GM21825 (cell line): ENCODE results near the gene SLC29A3.

Experiments used
- ATAC-seq: cut with Tn5 transposase; IDR thresholded peaks from one replicate; pipeline ENCODE4 v1.9.1; 2021; ENCODE audit warnings: mild to moderate bottlenecking, moderate library complexity; ENCODE audit not compliant: unreplicated experiment

Gene SLC29A3

GRCh38 chr10:71390461-71390835 is 71.4 kb downstream of the SLC29A3 start:
- no peak for ATAC-seq

GRCh38 chr10:71390921-71391690 is 72.0 kb downstream of the SLC29A3 start:
- ATAC-seq, result no peak

GRCh38 chr10:71391701-71392100 is 72.6 kb downstream of the SLC29A3 start:
- no peak for ATAC-seq

GRCh38 chr10:71392292-71392691 is 73.2 kb downstream of the SLC29A3 start:
- ATAC-seq, result no peak

- no peak for ATAC-seq
These were observed 74.0 kb downstream of the SLC29A3 start for GRCh38 chr10:71392791-71393781.

GRCh38 chr10:71393841-71394475 is 74.9 kb downstream of the SLC29A3 start:
- ATAC-seq, result no peak

- ATAC-seq, result no peak
These were observed 76.0 kb downstream of the SLC29A3 start for GRCh38 chr10:71394926-71395562.

GRCh38 chr10:71395621-71396020 is 76.6 kb downstream of the SLC29A3 start:
- ATAC-seq, result no peak

GRCh38 chr10:71396084-71396710 is 77.1 kb downstream of the SLC29A3 start:
- no peak for ATAC-seq

- ATAC-seq, result no peak
These were observed 77.7 kb downstream of the SLC29A3 start, which contains the start of gene CDH23 for GRCh38 chr10:71396711-71397295. TSS of gene CDH23 (plus strand) at chr10:71396920. CDS start at chr10:71439832, 42,912 bp downstream.

- ATAC-seq, result no peak
These were observed 78.5 kb downstream of the SLC29A3 start for GRCh38 chr10:71397296-71398212.

- no peak for ATAC-seq
These were observed 79.9 kb downstream of the SLC29A3 start for GRCh38 chr10:71398976-71399375.

GRCh38 chr10:71399946-71400345 is 80.9 kb downstream of the SLC29A3 start:
- ATAC-seq, result no peak

GRCh38 chr10:71401056-71401455 is 82.0 kb downstream of the SLC29A3 start:
- no peak for ATAC-seq

GRCh38 chr10:71402005-71402404 is 82.9 kb downstream of the SLC29A3 start:
- no peak for ATAC-seq

- no peak for ATAC-seq
These were observed 85.6 kb downstream of the SLC29A3 start for GRCh38 chr10:71404503-71405295.

- ATAC-seq, result no peak
These were observed 87.8 kb downstream of the SLC29A3 start for GRCh38 chr10:71406878-71407277.
